Stimulated activated CD8-positive, alpha-beta memory T cell treated with anti-CD3 and anti-CD28 coated beads, Interleukin-7, amount 100 ng/mL, for 1 hour (primary cell): ENCODE results near the gene UMOD.

ENCODE experiments used
- DNase-seq, 2 donors: peaks; one replicate each; pipeline ENCODE4 v3.0.0-alpha.2; 2020; ENCODE audit warnings: low read depth in 2 of 2

Gene UMOD

DNA sequence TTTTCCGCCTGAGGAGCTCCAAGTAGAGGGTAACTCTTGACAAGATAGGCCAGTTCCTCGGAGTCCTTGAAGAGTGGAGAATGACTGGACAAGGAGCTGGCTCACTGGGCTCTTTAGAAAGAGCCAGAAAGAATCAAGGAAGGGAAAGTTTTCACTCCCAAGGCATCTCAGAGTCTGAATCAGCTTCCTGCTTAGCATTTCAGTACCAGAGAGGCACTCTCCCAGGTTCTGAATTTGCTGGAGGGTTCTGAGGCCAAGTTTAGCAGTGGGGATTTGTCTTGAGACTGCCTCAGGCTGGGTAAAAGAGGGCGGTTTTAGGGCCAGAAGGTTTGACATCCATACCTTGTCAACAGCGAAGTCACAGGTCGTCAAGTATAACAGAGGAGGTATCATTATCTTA, 50.7 kb downstream of the UMOD start:
- DNase-seq: no peak

DNA sequence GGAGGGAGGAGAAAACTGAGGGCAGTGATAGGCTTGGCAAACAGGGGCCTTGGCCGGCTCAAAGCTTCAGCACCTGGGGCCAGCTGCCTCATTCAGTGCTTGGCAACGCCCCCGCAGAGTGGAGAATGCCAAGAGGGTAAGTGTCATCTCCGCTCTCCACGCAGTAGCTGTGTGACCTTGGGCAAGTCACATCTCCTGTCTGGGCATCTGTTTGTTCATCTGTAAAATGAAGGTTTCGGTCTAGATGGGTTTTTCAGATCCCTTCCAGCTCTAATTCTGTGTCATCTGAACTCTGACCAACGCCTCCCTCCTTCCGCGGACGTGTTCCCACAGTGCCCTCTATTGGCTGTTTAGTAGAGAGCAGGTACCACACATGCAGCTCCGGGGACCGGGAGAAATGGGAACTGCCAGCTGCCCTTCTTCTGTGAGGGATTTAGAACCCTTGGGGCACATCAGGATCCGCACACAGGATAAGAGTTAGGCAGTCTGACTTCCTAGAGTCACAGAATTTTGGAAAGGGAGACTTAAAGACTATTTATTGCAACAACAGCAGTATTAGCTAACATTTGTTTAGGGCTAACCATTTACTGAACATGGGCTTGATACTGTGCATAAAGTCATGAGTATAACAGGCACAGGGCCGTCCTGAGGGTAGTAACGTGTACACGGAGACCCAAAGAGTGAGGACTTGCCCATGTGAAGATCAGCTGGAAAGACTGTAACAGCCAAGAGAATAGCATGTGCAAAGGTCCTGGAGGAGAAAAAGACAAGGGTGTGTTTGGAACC, 52.0 kb downstream of the UMOD start:
- peak in 1 of 2 donors; percentile 0 for DNase-seq

GRCh38 chr16:20298452-20298851, 54.1 kb downstream of the UMOD start:
- DNase-seq: no peak

GRCh38 chr16:20291208-20292206, 61.0 kb downstream of the UMOD start:
- DNase-seq: no peak

GRCh38 chr16:20289571-20289970, 62.9 kb downstream of the UMOD start:
- DNase-seq: no peak

GRCh38 chr16:20285993-20286499, 66.5 kb downstream of the UMOD start:
- no peak for DNase-seq
